Trophoblast cell (in vitro differentiated cells and primary cell): ENCODE data around the gene PRDM11.

ENCODE experiments used
- DNase-seq, 2 donors: peaks; one replicate each; pipeline ENCODE4 v3.0.0-alpha.2; 2016
- H2AFZ ChIP-seq: 2 replicates; pipeline ENCODE4 v1.6.1; 2013; ENCODE audit warnings: low read length, moderate library complexity, mild to moderate bottlenecking; ENCODE audit not compliant: insufficient read depth, poor library complexity
- H2AK5ac ChIP-seq: 2 replicates; pipeline ENCODE4 v1.6.1; 2013; ENCODE audit warnings: mild to moderate bottlenecking, low read length
- H2BK120ac ChIP-seq: 2 replicates; pipeline ENCODE4 v1.6.1; 2013; ENCODE audit warnings: low read length, mild to moderate bottlenecking, moderate library complexity; ENCODE audit not compliant: insufficient read depth, poor library complexity
- H2BK12ac ChIP-seq: 2 replicates; pipeline ENCODE4 v1.6.1; 2013; ENCODE audit warnings: mild to moderate bottlenecking, low read length, moderate library complexity
- H2BK5ac ChIP-seq: 2 replicates; pipeline ENCODE4 v1.6.1; 2013; ENCODE audit warnings: low read length, low read depth, moderate library complexity, mild to moderate bottlenecking; ENCODE audit not compliant: poor library complexity
- H3K14ac ChIP-seq: 2 replicates; pipeline ENCODE4 v1.6.1; 2013; ENCODE audit warnings: mild to moderate bottlenecking, low read length
- H3K18ac ChIP-seq: 2 replicates; pipeline ENCODE4 v1.6.1; 2013; ENCODE audit warnings: mild to moderate bottlenecking, low read length
- H3K23ac ChIP-seq: 2 replicates; pipeline ENCODE4 v1.6.1; 2013; ENCODE audit warnings: low read length
- H3K27ac ChIP-seq: 2 replicates; pipeline ENCODE4 v1.5.1; 2013; ENCODE audit warnings: low read depth, mild to moderate bottlenecking, inconsistent platforms, low read length, moderate library complexity
- H3K27me3 ChIP-seq: 2 replicates; pipeline ENCODE4 v1.6.1; 2013; ENCODE audit warnings: inconsistent platforms, mild to moderate bottlenecking, low read length, moderate library complexity; ENCODE audit not compliant: insufficient read depth
- H3K36me3 ChIP-seq, 2 experiments: 1 replicate in 1 of 2; 2 replicates in 1 of 2; pipeline ENCODE4 v1.6.1; 2013; ENCODE audit warnings: low read length in 2 of 2, mild to moderate bottlenecking in 2 of 2, moderate library complexity in 1 of 2; ENCODE audit not compliant: insufficient read depth in 2 of 2, control insufficient read depth in 1 of 2
- H3K4ac ChIP-seq: 2 replicates; pipeline ENCODE4 v1.6.1; 2013; ENCODE audit warnings: low read depth, mild to moderate bottlenecking, low read length, moderate library complexity
- H3K4me1 ChIP-seq, 2 experiments: 1 replicate in 1 of 2; 2 replicates in 1 of 2; pipeline ENCODE4 v1.6.1; 2013; ENCODE audit warnings: low read length in 2 of 2, mild to moderate bottlenecking in 2 of 2, moderate library complexity in 1 of 2; ENCODE audit not compliant: insufficient read depth in 2 of 2, control insufficient read depth in 1 of 2
- H3K4me2 ChIP-seq: 2 replicates; pipeline ENCODE4 v1.6.1; 2013; ENCODE audit warnings: inconsistent platforms, mild to moderate bottlenecking, low read length, moderate library complexity
- H3K4me3 ChIP-seq: 2 replicates; pipeline ENCODE4 v1.5.1; 2013; ENCODE audit warnings: mild to moderate bottlenecking, low read depth, low read length, inconsistent platforms
- H3K79me1 ChIP-seq: one replicate; pipeline ENCODE4 v1.6.1; 2013; ENCODE audit warnings: low read length
- H3K79me2 ChIP-seq: 2 replicates; pipeline ENCODE4 v1.6.1; 2013; ENCODE audit warnings: low read length, mild to moderate bottlenecking; ENCODE audit not compliant: control insufficient read depth, insufficient read depth, poor library complexity
- H3K9ac ChIP-seq: 2 replicates; pipeline ENCODE4 v1.6.1; 2013; ENCODE audit warnings: mild to moderate bottlenecking, low read length
- H3K9me3 ChIP-seq: 2 replicates; pipeline ENCODE4 v1.6.1; 2013; ENCODE audit warnings: low read depth, mild to moderate bottlenecking, control low read depth, inconsistent platforms, low read length; ENCODE audit not compliant: insufficient read depth
- H4K12ac ChIP-seq: 2 replicates; pipeline ENCODE4 v1.6.1; 2013; ENCODE audit warnings: low read depth, mild to moderate bottlenecking, low read length, moderate library complexity
- H4K8ac ChIP-seq: 2 replicates; pipeline ENCODE4 v1.6.1; 2013; ENCODE audit warnings: low read depth, mild to moderate bottlenecking, low read length, moderate library complexity
- H4K91ac ChIP-seq: one replicate; pipeline ENCODE4 v1.6.1; 2013; ENCODE audit warnings: low read depth, mild to moderate bottlenecking, low read length, moderate library complexity
- WGBS: extraction: QIAGEN DNeasy Blood & Tissue Kit; methylation state at CpG from one replicate; pipeline ENCODE4 v1.1.7; 2013; ENCODE audit warnings: missing lambda C conversion rate; ENCODE audit not compliant: insufficient read length, insufficient coverage; ENCODE audit errors: extremely low coverage; 5-methylcytosine and 5-hydroxymethylcytosine counted together

Gene PRDM11

DNA sequence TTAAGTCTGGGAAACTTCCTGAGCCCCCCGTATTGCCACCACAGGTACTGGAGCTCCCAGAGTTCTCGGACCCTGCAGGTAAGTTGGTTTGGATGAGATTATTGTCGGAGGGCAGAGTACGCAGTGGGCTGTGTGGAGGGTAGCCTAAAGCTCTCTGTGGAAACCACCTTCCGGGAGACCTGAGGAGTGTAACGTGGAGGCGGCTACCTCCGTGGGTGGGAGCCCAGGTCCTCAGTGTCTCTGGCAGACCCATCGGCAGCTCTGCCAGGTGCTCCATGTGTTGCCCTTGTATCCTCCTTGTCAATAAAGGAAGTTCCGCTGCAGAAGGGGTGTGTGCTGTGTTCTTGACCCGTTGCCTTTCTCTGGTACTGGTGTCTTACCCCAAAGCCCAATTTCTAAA is 78.3 kb downstream of the PRDM11 start:
- no peak overlapping the region for H4K91ac ChIP-seq
- H4K12ac ChIP-seq, result no peak overlapping the region
- peaks cover 12 to 13% of the 10 kb centered on the region in 2 experiments for H3K36me3 ChIP-seq
- no peak overlapping the region for H2AFZ ChIP-seq
- H2BK12ac ChIP-seq, result no peak overlapping the region
- H3K4me1 ChIP-seq, result no peaks in the 10 kb centered on the region
- H3K4ac ChIP-seq, result no peak overlapping the region
- DNase-seq, result no peak
- H3K9me3 ChIP-seq, result peaks cover 3% of the 10 kb centered on the region
- H2AK5ac ChIP-seq, result no peak overlapping the region
- H2BK5ac ChIP-seq, result no peak overlapping the region
- no peaks in the 10 kb centered on the region for H3K27me3 ChIP-seq
- no peak overlapping the region for H3K27ac ChIP-seq
- no peaks in the 10 kb centered on the region for H3K79me2 ChIP-seq
- no peak overlapping the region for H3K18ac ChIP-seq
- H3K23ac ChIP-seq, result no peak overlapping the region
- H2BK120ac ChIP-seq, result no peak overlapping the region
- no peaks in the 10 kb centered on the region for H3K79me1 ChIP-seq
- no peak overlapping the region for H3K14ac ChIP-seq
- H3K4me3 ChIP-seq, result no peak overlapping the region
- H3K9ac ChIP-seq, result no peak overlapping the region
- H3K4me2 ChIP-seq, result no peak overlapping the region
- H4K8ac ChIP-seq, result no peak overlapping the region
- WGBS, result no CpG with 5 or more reads among the region's 11 CpGs

DNA sequence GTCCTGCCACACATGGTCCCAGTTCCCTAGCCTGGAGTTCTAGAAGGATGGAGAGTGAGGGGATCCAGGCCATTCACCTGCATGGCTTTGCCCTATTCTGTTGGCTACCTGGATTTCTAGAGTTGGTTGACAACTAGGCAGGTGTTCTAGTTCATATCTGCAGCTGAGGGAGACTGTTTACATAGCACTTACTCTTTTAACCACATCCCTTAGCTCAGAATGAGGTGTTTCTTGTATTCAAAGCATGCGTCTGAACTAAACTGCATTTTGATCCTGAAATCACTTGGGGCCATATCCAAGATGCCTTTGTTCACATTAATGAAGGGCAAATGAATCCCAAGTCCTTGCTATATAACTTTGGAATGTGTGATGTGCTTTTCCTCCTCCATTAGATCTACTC is 78.8 kb downstream of the PRDM11 start:
- Histone ChIP-seq H3K4me3 (no peak overlapping the region), H3K9me3 (peaks cover 3% of the 10 kb centered on the region), H3K27ac (no peak overlapping the region), H2BK12ac (no peak overlapping the region), H3K27me3 (no peaks in the 10 kb centered on the region), H3K79me2 (no peaks in the 10 kb centered on the region), H4K8ac (no peak overlapping the region), H4K12ac (no peak overlapping the region), H3K9ac (no peak overlapping the region), H2BK5ac (no peak overlapping the region), H3K4ac (no peak overlapping the region), H3K14ac (no peak overlapping the region), H2AFZ (no peak overlapping the region), H3K79me1 (no peaks in the 10 kb centered on the region), H3K36me3 (peaks cover 12 to 13% of the 10 kb centered on the region in 2 experiments), H2BK120ac (no peak overlapping the region), H3K4me1 (no peaks in the 10 kb centered on the region), H3K23ac (no peak overlapping the region), H3K4me2 (no peak overlapping the region), H2AK5ac (no peak overlapping the region), H3K18ac (no peak overlapping the region), H4K91ac (no peak overlapping the region)
- no peak for DNase-seq
- no CpG with 5 or more reads among the region's 1 CpG for WGBS

DNA sequence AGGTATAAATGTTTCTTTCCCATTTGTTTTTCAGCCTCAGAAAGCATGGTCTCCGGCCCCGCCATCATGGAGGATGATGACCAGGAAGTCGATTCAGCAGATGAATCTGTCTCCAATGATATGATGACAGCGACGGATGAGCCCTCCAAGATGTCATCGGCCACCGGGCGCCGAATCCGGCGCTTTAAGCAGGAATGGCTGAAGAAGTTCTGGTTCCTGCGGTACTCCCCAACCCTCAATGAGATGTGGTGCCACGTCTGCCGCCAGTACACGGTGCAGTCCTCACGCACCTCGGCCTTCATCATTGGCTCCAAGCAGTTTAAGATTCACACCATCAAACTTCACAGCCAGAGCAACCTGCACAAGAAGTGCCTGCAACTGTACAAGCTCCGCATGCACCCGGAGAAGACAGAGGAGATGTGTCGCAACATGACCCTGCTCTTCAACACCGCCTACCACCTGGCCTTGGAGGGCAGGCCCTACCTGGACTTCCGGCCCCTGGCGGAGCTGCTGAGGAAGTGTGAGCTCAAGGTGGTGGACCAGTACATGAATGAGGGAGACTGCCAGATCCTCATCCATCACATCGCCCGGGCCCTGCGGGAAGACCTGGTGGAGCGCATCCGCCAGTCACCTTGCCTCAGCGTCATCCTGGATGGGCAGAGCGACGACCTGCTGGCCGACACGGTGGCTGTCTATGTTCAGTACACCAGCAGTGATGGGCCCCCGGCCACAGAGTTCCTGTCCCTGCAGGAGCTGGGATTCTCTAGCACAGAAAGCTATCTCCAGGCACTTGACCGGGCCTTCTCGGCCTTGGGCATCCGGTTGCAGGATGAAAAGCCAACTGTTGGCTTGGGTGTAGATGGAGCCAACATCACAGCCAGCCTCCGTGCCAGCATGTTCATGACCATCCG is 79.8 kb downstream of the PRDM11 start:
- peaks cover 3% of the 10 kb centered on the region for H3K9me3 ChIP-seq
- no peak overlapping the region for H2AK5ac ChIP-seq
- no peak overlapping the region for H4K91ac ChIP-seq
- no peaks in the 10 kb centered on the region for H3K79me1 ChIP-seq
- no peak overlapping the region for H3K23ac ChIP-seq
- H3K79me2 ChIP-seq, result no peaks in the 10 kb centered on the region
- H4K12ac ChIP-seq, result no peak overlapping the region
- no CpG with 5 or more reads among the region's 39 CpGs for WGBS
- H2BK5ac ChIP-seq, result no peak overlapping the region
- no peak overlapping the region for H2BK120ac ChIP-seq
- peaks cover 12 to 13% of the 10 kb centered on the region in 2 experiments for H3K36me3 ChIP-seq
- DNase-seq, result no peak
- no peak overlapping the region for H3K27ac ChIP-seq
- no peaks in the 10 kb centered on the region for H3K27me3 ChIP-seq
- no peaks in the 10 kb centered on the region for H3K4me1 ChIP-seq
- H3K4me2 ChIP-seq, result no peak overlapping the region
- no peak overlapping the region for H3K14ac ChIP-seq
- H3K18ac ChIP-seq, result no peak overlapping the region
- H3K9ac ChIP-seq, result no peak overlapping the region
- no peak overlapping the region for H3K4ac ChIP-seq
- H2BK12ac ChIP-seq, result no peak overlapping the region
- H4K8ac ChIP-seq, result no peak overlapping the region
- no peak overlapping the region for H3K4me3 ChIP-seq
- H2AFZ ChIP-seq, result no peak overlapping the region

DNA sequence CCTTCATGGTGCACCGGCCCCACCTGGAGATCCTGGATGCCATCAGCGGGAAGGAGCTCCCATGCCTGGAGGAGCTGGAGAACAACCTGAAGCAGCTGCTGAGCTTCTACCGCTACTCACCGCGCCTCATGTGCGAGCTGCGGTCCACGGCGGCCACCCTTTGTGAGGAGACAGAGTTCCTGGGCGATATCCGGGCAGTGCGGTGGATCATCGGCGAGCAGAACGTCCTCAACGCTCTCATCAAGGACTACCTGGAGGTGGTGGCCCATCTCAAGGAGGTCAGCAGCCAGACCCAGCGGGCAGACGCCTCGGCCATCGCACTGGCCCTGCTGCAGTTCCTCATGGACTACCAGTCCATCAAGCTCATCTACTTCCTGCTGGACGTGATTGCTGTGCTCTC is 80.5 kb downstream of the PRDM11 start:
- no peak overlapping the region for H2BK12ac ChIP-seq
- H4K8ac ChIP-seq, result no peak overlapping the region
- H3K79me1 ChIP-seq, result no peaks in the 10 kb centered on the region
- no peaks in the 10 kb centered on the region for H3K79me2 ChIP-seq
- peaks cover 12 to 13% of the 10 kb centered on the region in 2 experiments for H3K36me3 ChIP-seq
- DNase-seq, result no peak
- no peak overlapping the region for H2AFZ ChIP-seq
- H3K4me1 ChIP-seq, result no peaks in the 10 kb centered on the region
- no peak overlapping the region for H3K27ac ChIP-seq
- H3K9me3 ChIP-seq, result peaks cover 3% of the 10 kb centered on the region
- no peak overlapping the region for H2AK5ac ChIP-seq
- H3K27me3 ChIP-seq, result no peaks in the 10 kb centered on the region
- no peak overlapping the region for H4K12ac ChIP-seq
- no peak overlapping the region for H2BK5ac ChIP-seq
- H3K18ac ChIP-seq, result no peak overlapping the region
- no peak overlapping the region for H3K14ac ChIP-seq
- no peak overlapping the region for H3K4ac ChIP-seq
- no peak overlapping the region for H4K91ac ChIP-seq
- no peak overlapping the region for H3K23ac ChIP-seq
- H3K9ac ChIP-seq, result no peak overlapping the region
- no peak overlapping the region for H2BK120ac ChIP-seq
- no peak overlapping the region for H3K4me3 ChIP-seq
- no CpG with 5 or more reads among the region's 21 CpGs for WGBS
- no peak overlapping the region for H3K4me2 ChIP-seq
